Measurements from ENCODE around the gene BNC2. TPM values are rescaled to one million over a fixed set of nuclear protein-coding genes. Genes with fewer than 3 reads are reported as not detected.

BNC2 gene
- total RNA-seq, 1 experiment from 2014 or later: 5.7 TPM

- no peak for DNase-seq (ENCODE audit: low read depth, low spot score)
- no peaks in the 10 kb centered on the region for H3K9me3 ChIP-seq (ENCODE audit: control insufficient read depth, insufficient read depth, low read depth, low read length)
- H3K4me3 ChIP-seq (ENCODE audit: low read depth in 2 of 2, low read length in 2 of 2): no peak overlapping the region
- H3K36me3 ChIP-seq (ENCODE audit: control insufficient read depth, insufficient read depth, low read length): no peaks in the 10 kb centered on the region
- ChIA-PET CTCF (interaction anchor here (0.6 kb wide), 1 partner anchor 305 kb away, joined by 3 read pairs; no protein-coding TSS in a partner anchor), POLR2A (no interaction called here)
- H3K27me3 ChIP-seq (ENCODE audit: control insufficient read depth, insufficient read depth, low read length): no peaks in the 10 kb centered on the region
- no TSS peak for BruUV-seq (replicated peaks)
- H3K27ac ChIP-seq (ENCODE audit: low read length): no peak overlapping the region
- no peak for TF ChIP-seq SIN3A (IDR thresholded peaks at IDR 0.05; ENCODE audit: borderline replicate concordance, insufficient read depth, low read depth, low read length)
- TF ChIP-seq CTCF (IDR thresholded peaks at IDR 0.05): no peak
- TF ChIP-seq REST (IDR thresholded peaks at IDR 0.05; ENCODE audit: insufficient read depth in 1 of 2, low read depth in 2 of 2, low read length in 1 of 2): no peak
- TF ChIP-seq POLR2AphosphoS5 (IDR thresholded peaks at IDR 0.05; ENCODE audit: low read depth, low read length): no peak
- no peak for TF ChIP-seq TCF7L2 (IDR thresholded peaks at IDR 0.05; ENCODE audit: low read depth, low read length)
- ATAC-seq: no peak
- H3K4me1 ChIP-seq (ENCODE audit: control insufficient read depth, insufficient read depth, low read length): no peaks in the 10 kb centered on the region; the same call in 1 of the 2 replicates
- in situ Hi-C loops (cut with HindIII; ENCODE audit: low pct_unique_long_range_greater_than_20kb, low sequenced_read_pairs) (no loop called here), intact Hi-C loops (cut with micrococcal nuclease; ENCODE audit: unreplicated experiment) (no loop called here)
Measured at GRCh38 chr9:16575986-16576245, 294.6 kb downstream of the BNC2 start.

GRCh38 chr9:16575142-16575985 is 295.1 kb downstream of the BNC2 start:
- H3K4me1 ChIP-seq (ENCODE audit: control insufficient read depth, insufficient read depth, low read length): no peaks in the 10 kb centered on the region; the same call in 1 of the 2 replicates
- no peak overlapping the region for H3K27ac ChIP-seq (ENCODE audit: low read length)
- no peaks in the 10 kb centered on the region for H3K9me3 ChIP-seq (ENCODE audit: control insufficient read depth, insufficient read depth, low read depth, low read length)
- DNase-seq (ENCODE audit: low read depth, low spot score) (no peak), ATAC-seq (no peak)
- ChIA-PET CTCF (interaction anchor here (0.6 kb wide), 1 partner anchor 305 kb away, joined by 3 read pairs; no protein-coding TSS in a partner anchor), POLR2A (no interaction called here)
- intact Hi-C loops (cut with micrococcal nuclease; ENCODE audit: unreplicated experiment): no loop called here
- no TSS peak for BruUV-seq (replicated peaks)
- no peaks in the 10 kb centered on the region for H3K36me3 ChIP-seq (ENCODE audit: control insufficient read depth, insufficient read depth, low read length)
- no peak overlapping the region for H3K4me3 ChIP-seq (ENCODE audit: low read depth in 2 of 2, low read length in 2 of 2)
- TF ChIP-seq CTCF (IDR thresholded peaks at IDR 0.05) (no peak), SIN3A (IDR thresholded peaks at IDR 0.05; ENCODE audit: borderline replicate concordance, insufficient read depth, low read depth, low read length) (no peak), POLR2AphosphoS5 (IDR thresholded peaks at IDR 0.05; ENCODE audit: low read depth, low read length) (no peak), TCF7L2 (IDR thresholded peaks at IDR 0.05; ENCODE audit: low read depth, low read length) (no peak), REST (IDR thresholded peaks at IDR 0.05; ENCODE audit: insufficient read depth in 1 of 2, low read depth in 2 of 2, low read length in 1 of 2) (no peak)
- in situ Hi-C loops (cut with HindIII; ENCODE audit: low pct_unique_long_range_greater_than_20kb, low sequenced_read_pairs): no loop called here
- H3K27me3 ChIP-seq (ENCODE audit: control insufficient read depth, insufficient read depth, low read length): no peaks in the 10 kb centered on the region

Measured in Panc1 (cell line).